Measurements from ENCODE around the gene TFR2. TPM values are rescaled to one million over a fixed set of nuclear protein-coding genes. Genes with fewer than 3 reads are reported as not detected.

The TFR2 gene
- total and polyA plus RNA-seq, 2 donors (not counting 3 experiments of a cell fraction or from before 2014, with no cell fraction given), result 0.37 to 0.60 TPM

GRCh38 chr7:100681491-100682227 is 40.3 kb upstream of the TFR2 start:
- Histone ChIP-seq H3K4me2 (ENCODE audit: insufficient read depth, low read length) (no peak overlapping the region), H3K79me2 (ENCODE audit: control insufficient read depth, insufficient read depth, low read length) (peaks cover 4% of the 10 kb centered on the region), H3K9me3 (replicated peaks; ENCODE audit: control insufficient read depth, insufficient read depth, low read length) (no peaks in the 10 kb centered on the region), H3K27me3 (ENCODE audit: control insufficient read depth in 2 of 2, insufficient read depth in 2 of 2, low read length in 2 of 2) (no peaks in the 10 kb centered on the region), H2AFZ (ENCODE audit: low read depth, low read length) (no peak overlapping the region), H3K4me1 (ENCODE audit: control insufficient read depth, extremely low read depth, insufficient read depth, low read length) (no peaks in the 10 kb centered on the region), H3K27ac (ENCODE audit: insufficient read depth, low read depth, low read length) (no peak overlapping the region), H4K20me1 (replicated peaks; ENCODE audit: control insufficient read depth, extremely low read depth, insufficient read depth, low read length) (no peaks in the 10 kb centered on the region), H3K9ac (replicated peaks; ENCODE audit: extremely low read depth, insufficient read depth, low read length) (no peak overlapping the region), H3K9me1 (replicated peaks; ENCODE audit: control insufficient read depth, extremely low read depth, insufficient read depth, low read length) (no peaks in the 10 kb centered on the region), H3K36me3 (ENCODE audit: control insufficient read depth in 2 of 2, extremely low read depth in 1 of 2, insufficient read depth in 2 of 2, low read length in 2 of 2) (peaks cover 11 to 73% of the 10 kb centered on the region in 2 experiments), H3K4me3 (replicated peaks in 1 of 3; ENCODE audit: insufficient read depth in 1 of 3, low read depth in 1 of 3, low read length in 3 of 3) (no peak overlapping the region)
- TF ChIP-seq FOS (IDR thresholded peaks at IDR 0.05; ENCODE audit: borderline replicate concordance, insufficient read depth, low read length) (no peak), GATA2 (IDR thresholded peaks at IDR 0.05; ENCODE audit: insufficient read depth, insufficient read length, low read depth, low read length) (no peak), MYC (IDR thresholded peaks at IDR 0.05; ENCODE audit: low read depth, low read length) (no peak), MAX (IDR thresholded peaks at IDR 0.05; ENCODE audit: insufficient read depth, insufficient read length) (no peak), CTCF (IDR thresholded peaks at IDR 0.05; ENCODE audit: extremely low read depth in 1 of 2, insufficient read depth in 1 of 2, low read depth in 1 of 2, low read length in 2 of 2) (no peak), POLR2A (IDR thresholded peaks at IDR 0.05; ENCODE audit: low read depth, low read length) (no peak), EZH2 (IDR thresholded peaks at IDR 0.05; ENCODE audit: borderline replicate concordance, low read depth, low read length, severe bottlenecking) (no peak), JUN (IDR thresholded peaks at IDR 0.05; ENCODE audit: borderline replicate concordance, insufficient read depth, insufficient read length, low read depth) (no peak), POLR2AphosphoS5 (IDR thresholded peaks at IDR 0.05; ENCODE audit: insufficient read depth, low read depth, low read length) (no peak)
- dilution Hi-C loops (cut with MboI; ENCODE audit: extremely low pct_ligation_motif_present, low sequenced_read_pairs) (no loop called here), intact Hi-C loops (cut with micrococcal nuclease) (loop anchor here (2.0 kb wide), 1 partner anchor 77 kb away; no protein-coding TSS in a partner anchor)
- BruUV-seq (replicated peaks), result TSS peak; percentile 7
- CTCF ChIA-PET, result interaction anchor here (7.0 kb wide), 1 partner anchor 9 kb away, joined by 60 read pairs; no protein-coding TSS in a partner anchor
- no peak for DNase-seq (ENCODE audit: low read depth, low spot score)
- POLR2A ChIA-PET, result no interaction called here
- FAIRE-seq, result no peak
